ENCODE data around the gene ARHGEF4. TPM values are rescaled to one million over a fixed set of nuclear protein-coding genes. Genes with fewer than 3 reads are reported as not detected.

Gene ARHGEF4
- total RNA-seq, 1 experiment from 2014 or later = 21.8 TPM

GRCh38 chr2:131093006-131093695, 256.4 kb downstream of the ARHGEF4 start, which contains the start of gene FAM168B:
FAM168B (minus strand) TSS chr2:131093460; CDS start chr2:131082646, 10,814 bp downstream.
- CTCF ChIA-PET = interaction anchor here (0.8 to 1.8 kb wide), 5 partner anchors 8 to 173 kb away, joined by 3 to 5 read pairs (median 4); partner anchors contain the start of gene PLEKHB2
- TF ChIP-seq RELA (CRISPR knock-in tag; IDR thresholded peaks at IDR 0.05; ENCODE audit: borderline replicate concordance) (no peak), ZNF423 (CRISPR knock-in tag; IDR thresholded peaks at IDR 0.05) (peak; percentile 23; the same call in 1 of the 2 replicates), ZBTB43 (CRISPR knock-in tag; IDR thresholded peaks at IDR 0.05) (no peak), PRDM15 (CRISPR knock-in tag; IDR thresholded peaks at IDR 0.05) (0 out of 2 replicates have a peak, but pooled peaks have one; percentile 25), CBFB (CRISPR knock-in tag; IDR thresholded peaks at IDR 0.05; ENCODE audit: low read depth) (peak; percentile 89; the same call in 1 of the 2 replicates), ZNF219 (CRISPR knock-in tag; IDR thresholded peaks at IDR 0.05; ENCODE audit: borderline replicate concordance) (0 out of 2 replicates have a peak, but pooled peaks have one; percentile 64), ETV6 (CRISPR knock-in tag; IDR thresholded peaks at IDR 0.05) (peak; percentile 94), USF2 (CRISPR knock-in tag; IDR thresholded peaks at IDR 0.05) (peak; percentile 98), ZNF416 (CRISPR knock-in tag; IDR thresholded peaks at IDR 0.05) (peak; percentile 84; the same call in 1 of the 2 replicates), HMGXB4 (CRISPR knock-in tag; IDR thresholded peaks at IDR 0.05) (no peak), CREM (CRISPR knock-in tag; IDR thresholded peaks at IDR 0.05) (peak; percentile 84), MAX (CRISPR knock-in tag; IDR thresholded peaks at IDR 0.05) (no peak; the same call in 1 of the 2 replicates), IRF2 (CRISPR knock-in tag; IDR thresholded peaks at IDR 0.05; ENCODE audit: borderline replicate concordance, low read depth) (0 out of 2 replicates have a peak, but pooled peaks have one; percentile 28), FOXP1 (CRISPR knock-in tag; IDR thresholded peaks at IDR 0.05; ENCODE audit: borderline replicate concordance) (peak; percentile 93), NR3C1 (CRISPR knock-in tag; conservative IDR thresholded peaks at IDR 0.05; ENCODE audit: low read depth) (0 out of 2 replicates have a peak, but pooled peaks have one; percentile 56), AFF4 (CRISPR knock-in tag; IDR thresholded peaks at IDR 0.05; ENCODE audit: borderline replicate concordance) (no peak), ZNF121 (CRISPR knock-in tag; IDR thresholded peaks at IDR 0.05) (no peak), E2F5 (CRISPR knock-in tag; IDR thresholded peaks at IDR 0.05) (peak; percentile 86; the same call in 1 of the 2 replicates), NFATC4 (CRISPR knock-in tag; IDR thresholded peaks at IDR 0.05) (peak; percentile 26; the same call in 1 of the 2 replicates), ZMAT4 (CRISPR knock-in tag; IDR thresholded peaks at IDR 0.05) (0 out of 2 replicates have a peak, but pooled peaks have one; percentile 39), KAT7 (CRISPR knock-in tag; IDR thresholded peaks at IDR 0.05; ENCODE audit: borderline replicate concordance) (no peak)

More at GRCh38 chr2:131093006-131093695, 256.4 kb downstream of the ARHGEF4 start, which contains the start of gene FAM168B:
- H3K27ac Mint-ChIP-seq = peak within 1 kb of the TSS; percentile 95
- POLR2A ChIA-PET = interaction anchor here (0.6 to 2.6 kb wide), 8 partner anchors 9 to 249 kb away, joined by 3 to 15 read pairs (median 3); partner anchors contain the start of gene PLEKHB2
- peaks cover 7% of the 10 kb centered on the region for H3K4me1 Mint-ChIP-seq
- peak within 1 kb of the TSS; percentile 91 for H3K4me3 Mint-ChIP-seq
- no peaks in the 10 kb centered on the region for H3K27me3 Mint-ChIP-seq (ENCODE audit: low read depth)
- ATAC-seq = peak; percentile 90
- H3K36me3 Mint-ChIP-seq = peaks cover 20% of the 10 kb centered on the region
- H3K9me3 Mint-ChIP-seq = no peaks in the 10 kb centered on the region
- peak; percentile 83 for DNase-seq (ENCODE audit: low spot score)
